ENCODE results near the gene RGS7. TPM values are rescaled to one million over a fixed set of nuclear protein-coding genes. Genes with fewer than 3 reads are reported as not detected.

Gene RGS7
- polyA plus RNA-seq, 2 of the 4 experiments (the other 2 are of a cell fraction), result 0.08 TPM; not detected in 1

DNA sequence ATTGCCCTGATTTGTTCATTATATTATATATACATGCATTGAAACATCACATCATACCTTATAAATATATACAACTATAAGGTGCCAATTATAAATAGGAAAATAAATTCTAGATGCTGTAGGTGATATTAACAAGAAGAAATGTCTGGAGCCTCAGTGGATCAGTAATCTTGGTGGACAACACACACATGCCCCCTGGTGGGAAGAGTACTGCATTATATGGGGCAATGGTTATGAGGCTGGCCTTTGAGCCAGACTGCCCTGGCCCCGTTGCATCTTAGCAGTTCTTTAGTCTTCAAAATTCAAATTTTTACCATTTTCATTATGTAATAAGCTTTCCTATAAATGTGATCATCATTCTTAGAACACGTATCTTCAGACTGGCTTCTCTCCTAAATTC is 410.1 kb downstream of the RGS7 start:
- CTCF ChIA-PET, result interaction anchor here (0.6 to 2.2 kb wide), 12 partner anchors 13 to 794 kb away, joined by 3 to 35 read pairs (median 4); no protein-coding TSS in a partner anchor
- TF ChIP-seq RFX5 (IDR thresholded peaks at IDR 0.05) (no peak), RAD21 (conservative IDR thresholded peaks at IDR 0.05 in 1 of 2, IDR thresholded peaks at IDR 0.05 in 1 of 2) (peak; percentile 67 to 72), SMC3 (IDR thresholded peaks at IDR 0.05) (peak; percentile 75), CHD2 (IDR thresholded peaks at IDR 0.05; ENCODE audit: low read length, partially characterized antibody) (no peak), PHF8 (IDR thresholded peaks at IDR 0.05; ENCODE audit: borderline replicate concordance, low read depth) (no peak), FOSL2 (IDR thresholded peaks at IDR 0.05) (no peak), FOSL2 (CRISPR knock-in tag; IDR thresholded peaks at IDR 0.05) (no peak), JUNB (IDR thresholded peaks at IDR 0.05) (no peak), HOXB5 (CRISPR knock-in tag; IDR thresholded peaks at IDR 0.05) (no peak), HOXB13 (CRISPR knock-in tag; IDR thresholded peaks at IDR 0.05; ENCODE audit: low read depth) (no peak), RCOR1 (IDR thresholded peaks at IDR 0.05; ENCODE audit: low read depth, low read length) (no peak), ZSCAN20 (CRISPR knock-in tag; IDR thresholded peaks at IDR 0.05) (no peak), MAFK (IDR thresholded peaks at IDR 0.05; ENCODE audit: partially characterized antibody) (no peak)
- TF ChIP-seq, protein P1, sequence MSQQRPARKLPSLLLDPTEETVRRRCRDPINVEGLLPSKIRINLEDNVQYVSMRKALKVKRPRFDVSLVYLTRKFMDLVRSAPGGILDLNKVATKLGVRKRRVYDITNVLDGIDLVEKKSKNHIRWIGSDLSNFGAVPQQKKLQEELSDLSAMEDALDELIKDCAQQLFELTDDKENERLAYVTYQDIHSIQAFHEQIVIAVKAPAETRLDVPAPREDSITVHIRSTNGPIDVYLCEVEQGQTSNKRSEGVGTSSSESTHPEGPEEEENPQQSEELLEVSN (IDR thresholded peaks at IDR 0.05; ENCODE audit: borderline replicate concordance, low read depth), result no peak
- TF ChIP-seq, protein P2, sequence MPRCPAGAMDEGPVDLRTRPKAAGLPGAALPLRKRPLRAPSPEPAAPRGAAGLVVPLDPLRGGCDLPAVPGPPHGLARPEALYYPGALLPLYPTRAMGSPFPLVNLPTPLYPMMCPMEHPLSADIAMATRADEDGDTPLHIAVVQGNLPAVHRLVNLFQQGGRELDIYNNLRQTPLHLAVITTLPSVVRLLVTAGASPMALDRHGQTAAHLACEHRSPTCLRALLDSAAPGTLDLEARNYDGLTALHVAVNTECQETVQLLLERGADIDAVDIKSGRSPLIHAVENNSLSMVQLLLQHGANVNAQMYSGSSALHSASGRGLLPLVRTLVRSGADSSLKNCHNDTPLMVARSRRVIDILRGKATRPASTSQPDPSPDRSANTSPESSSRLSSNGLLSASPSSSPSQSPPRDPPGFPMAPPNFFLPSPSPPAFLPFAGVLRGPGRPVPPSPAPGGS (IDR thresholded peaks at IDR 0.05), result no peak
- TF ChIP-seq, protein P3, sequence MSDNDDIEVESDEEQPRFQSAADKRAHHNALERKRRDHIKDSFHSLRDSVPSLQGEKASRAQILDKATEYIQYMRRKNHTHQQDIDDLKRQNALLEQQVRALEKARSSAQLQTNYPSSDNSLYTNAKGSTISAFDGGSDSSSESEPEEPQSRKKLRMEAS (IDR thresholded peaks at IDR 0.05), result no peak
- TF ChIP-seq, protein P4, sequence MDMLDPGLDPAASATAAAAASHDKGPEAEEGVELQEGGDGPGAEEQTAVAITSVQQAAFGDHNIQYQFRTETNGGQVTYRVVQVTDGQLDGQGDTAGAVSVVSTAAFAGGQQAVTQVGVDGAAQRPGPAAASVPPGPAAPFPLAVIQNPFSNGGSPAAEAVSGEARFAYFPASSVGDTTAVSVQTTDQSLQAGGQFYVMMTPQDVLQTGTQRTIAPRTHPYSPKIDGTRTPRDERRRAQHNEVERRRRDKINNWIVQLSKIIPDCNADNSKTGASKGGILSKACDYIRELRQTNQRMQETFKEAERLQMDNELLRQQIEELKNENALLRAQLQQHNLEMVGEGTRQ (IDR thresholded peaks at IDR 0.05), result no peak
- TF ChIP-seq, protein P5, sequence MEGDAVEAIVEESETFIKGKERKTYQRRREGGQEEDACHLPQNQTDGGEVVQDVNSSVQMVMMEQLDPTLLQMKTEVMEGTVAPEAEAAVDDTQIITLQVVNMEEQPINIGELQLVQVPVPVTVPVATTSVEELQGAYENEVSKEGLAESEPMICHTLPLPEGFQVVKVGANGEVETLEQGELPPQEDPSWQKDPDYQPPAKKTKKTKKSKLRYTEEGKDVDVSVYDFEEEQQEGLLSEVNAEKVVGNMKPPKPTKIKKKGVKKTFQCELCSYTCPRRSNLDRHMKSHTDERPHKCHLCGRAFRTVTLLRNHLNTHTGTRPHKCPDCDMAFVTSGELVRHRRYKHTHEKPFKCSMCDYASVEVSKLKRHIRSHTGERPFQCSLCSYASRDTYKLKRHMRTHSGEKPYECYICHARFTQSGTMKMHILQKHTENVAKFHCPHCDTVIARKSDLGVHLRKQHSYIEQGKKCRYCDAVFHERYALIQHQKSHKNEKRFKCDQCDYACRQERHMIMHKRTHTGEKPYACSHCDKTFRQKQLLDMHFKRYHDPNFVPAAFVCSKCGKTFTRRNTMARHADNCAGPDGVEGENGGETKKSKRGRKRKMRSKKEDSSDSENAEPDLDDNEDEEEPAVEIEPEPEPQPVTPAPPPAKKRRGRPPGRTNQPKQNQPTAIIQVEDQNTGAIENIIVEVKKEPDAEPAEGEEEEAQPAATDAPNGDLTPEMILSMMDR (IDR thresholded peaks at IDR 0.05), result peak; percentile 60
- WGBS (ENCODE audit: missing lambda C conversion rate), result 29% methylated on average over 2 of the region's 2 CpGs
- FAIRE-seq (peak; percentile 32), ATAC-seq (peak; percentile 87 to 89; a peak in 5 of 6 replicates), DNase-seq (ENCODE audit: low read depth in 1 of 2, low spot score in 1 of 2) (peak; percentile 35 to 46)
- H3K4me3 ChIP-seq, result no peak overlapping the region
- H3K9me3 ChIP-seq, result no peaks in the 10 kb centered on the region
- no peak overlapping the region for H3K4me2 ChIP-seq
- POLR2A ChIA-PET, result no interaction called here
- no peaks in the 10 kb centered on the region for H3K4me1 ChIP-seq
- no peak overlapping the region for H3K27ac ChIP-seq

DNA sequence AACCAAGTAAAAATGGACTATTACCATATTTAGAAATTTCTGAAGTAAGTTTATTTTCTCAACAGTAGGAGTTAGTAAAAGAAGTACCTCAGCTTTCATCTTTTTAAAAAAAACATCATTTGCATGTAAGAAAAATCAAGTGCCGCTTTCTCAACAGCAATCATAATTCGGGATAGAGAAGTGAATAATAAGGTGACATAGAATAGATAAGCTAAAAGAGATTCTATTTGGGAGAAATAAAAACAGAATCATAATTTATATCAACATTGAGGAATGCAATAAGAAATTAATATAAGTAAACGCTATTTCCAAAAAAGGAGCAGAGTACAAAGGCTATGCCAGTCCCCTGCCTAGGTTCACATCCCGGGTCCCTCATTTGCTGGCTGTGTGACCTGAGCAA is 414.1 kb downstream of the RGS7 start:
- CTCF ChIA-PET, result interaction anchor here (0.6 kb wide), 1 partner anchor 213 kb away, joined by 6 read pairs; no protein-coding TSS in a partner anchor
- Histone ChIP-seq H3K4me3 (no peak overlapping the region), H3K27ac (no peak overlapping the region), H3K4me1 (no peaks in the 10 kb centered on the region), H3K4me2 (no peak overlapping the region), H3K9me3 (0 out of 3 replicates have a peak, but pooled peaks cover 3% of the 10 kb centered on the region)
- WGBS (ENCODE audit: missing lambda C conversion rate), result 57% methylated on average over 4 of the region's 4 CpGs
- POLR2A ChIA-PET, result no interaction called here
- no peak for ATAC-seq
- no peak for DNase-seq (ENCODE audit: low read depth in 1 of 2, low spot score in 1 of 2)
- FAIRE-seq, result no peak
- TF ChIP-seq, protein P5 (IDR thresholded peaks at IDR 0.05), result no peak
- TF ChIP-seq RAD21 (conservative IDR thresholded peaks at IDR 0.05 in 1 of 2, IDR thresholded peaks at IDR 0.05 in 1 of 2) (no peak), JUN (IDR thresholded peaks at IDR 0.05) (no peak), BHLHE40 (IDR thresholded peaks at IDR 0.05; ENCODE audit: low read depth, low read length) (no peak), ZC3H11A (IDR thresholded peaks at IDR 0.05) (no peak), HDAC2 (IDR thresholded peaks at IDR 0.05) (no peak), GATA3 (IDR thresholded peaks at IDR 0.05; ENCODE audit: borderline replicate concordance) (no peak), CBX2 (IDR thresholded peaks at IDR 0.05; ENCODE audit: borderline replicate concordance, low read depth) (no peak), EP300 (IDR thresholded peaks at IDR 0.05) (no peak)
- TF ChIP-seq, protein P6, sequence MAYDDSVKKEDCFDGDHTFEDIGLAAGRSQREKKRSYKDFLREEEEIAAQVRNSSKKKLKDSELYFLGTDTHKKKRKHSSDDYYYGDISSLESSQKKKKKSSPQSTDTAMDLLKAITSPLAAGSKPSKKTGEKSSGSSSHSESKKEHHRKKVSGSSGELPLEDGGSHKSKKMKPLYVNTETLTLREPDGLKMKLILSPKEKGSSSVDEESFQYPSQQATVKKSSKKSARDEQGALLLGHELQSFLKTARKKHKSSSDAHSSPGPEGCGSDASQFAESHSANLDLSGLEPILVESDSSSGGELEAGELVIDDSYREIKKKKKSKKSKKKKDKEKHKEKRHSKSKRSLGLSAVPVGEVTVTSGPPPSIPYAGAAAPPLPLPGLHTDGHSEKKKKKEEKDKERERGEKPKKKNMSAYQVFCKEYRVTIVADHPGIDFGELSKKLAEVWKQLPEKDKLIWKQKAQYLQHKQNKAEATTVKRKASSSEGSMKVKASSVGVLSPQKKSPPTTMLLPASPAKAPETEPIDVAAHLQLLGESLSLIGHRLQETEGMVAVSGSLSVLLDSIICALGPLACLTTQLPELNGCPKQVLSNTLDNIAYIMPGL (CRISPR knock-in tag; IDR thresholded peaks at IDR 0.05; ENCODE audit: borderline replicate concordance), result no peak
- TF ChIP-seq, protein P7, sequence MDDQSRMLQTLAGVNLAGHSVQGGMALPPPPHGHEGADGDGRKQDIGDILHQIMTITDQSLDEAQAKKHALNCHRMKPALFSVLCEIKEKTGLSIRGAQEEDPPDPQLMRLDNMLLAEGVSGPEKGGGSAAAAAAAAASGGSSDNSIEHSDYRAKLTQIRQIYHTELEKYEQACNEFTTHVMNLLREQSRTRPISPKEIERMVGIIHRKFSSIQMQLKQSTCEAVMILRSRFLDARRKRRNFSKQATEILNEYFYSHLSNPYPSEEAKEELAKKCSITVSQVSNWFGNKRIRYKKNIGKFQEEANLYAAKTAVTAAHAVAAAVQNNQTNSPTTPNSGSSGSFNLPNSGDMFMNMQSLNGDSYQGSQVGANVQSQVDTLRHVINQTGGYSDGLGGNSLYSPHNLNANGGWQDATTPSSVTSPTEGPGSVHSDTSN (IDR thresholded peaks at IDR 0.05), result no peak
- TF ChIP-seq, protein P8, sequence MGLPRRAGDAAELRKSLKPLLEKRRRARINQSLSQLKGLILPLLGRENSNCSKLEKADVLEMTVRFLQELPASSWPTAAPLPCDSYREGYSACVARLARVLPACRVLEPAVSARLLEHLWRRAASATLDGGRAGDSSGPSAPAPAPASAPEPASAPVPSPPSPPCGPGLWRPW (IDR thresholded peaks at IDR 0.05), result no peak
